CD4-positive, alpha-beta T cell treated with Interferon alpha-2 for 1 hour (primary cell): Measurements from ENCODE around the gene STX4.
A peak's percentile ranks its signal among the peaks of the same experiment; 100 is the strongest.

Source experiments
- DNase-seq, 2 donors: peaks; one replicate each; pipeline ENCODE4 v3.0.0-alpha.2; 2020 to 2022

Gene STX4

DNA sequence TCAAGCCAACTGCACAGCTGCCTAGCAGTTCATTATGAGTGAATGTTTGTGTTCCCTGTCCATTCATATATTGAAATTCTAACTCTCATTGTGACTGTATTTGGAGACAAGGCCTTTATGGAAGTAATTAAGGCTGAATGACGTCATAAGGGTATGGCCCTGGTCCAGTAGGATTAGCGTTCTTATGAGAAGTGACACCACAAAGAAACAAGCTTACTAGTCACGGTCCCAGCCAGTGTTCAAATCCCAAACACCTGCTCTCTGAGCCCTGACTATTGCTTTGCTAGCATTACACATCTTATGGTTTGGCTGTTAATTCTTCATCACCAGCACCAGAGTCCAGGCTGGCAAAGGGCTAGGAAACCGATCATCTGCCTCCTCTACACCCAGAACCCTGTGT lies 38.5 kb downstream of the STX4 start:
- DNase-seq, result no peak

DNA sequence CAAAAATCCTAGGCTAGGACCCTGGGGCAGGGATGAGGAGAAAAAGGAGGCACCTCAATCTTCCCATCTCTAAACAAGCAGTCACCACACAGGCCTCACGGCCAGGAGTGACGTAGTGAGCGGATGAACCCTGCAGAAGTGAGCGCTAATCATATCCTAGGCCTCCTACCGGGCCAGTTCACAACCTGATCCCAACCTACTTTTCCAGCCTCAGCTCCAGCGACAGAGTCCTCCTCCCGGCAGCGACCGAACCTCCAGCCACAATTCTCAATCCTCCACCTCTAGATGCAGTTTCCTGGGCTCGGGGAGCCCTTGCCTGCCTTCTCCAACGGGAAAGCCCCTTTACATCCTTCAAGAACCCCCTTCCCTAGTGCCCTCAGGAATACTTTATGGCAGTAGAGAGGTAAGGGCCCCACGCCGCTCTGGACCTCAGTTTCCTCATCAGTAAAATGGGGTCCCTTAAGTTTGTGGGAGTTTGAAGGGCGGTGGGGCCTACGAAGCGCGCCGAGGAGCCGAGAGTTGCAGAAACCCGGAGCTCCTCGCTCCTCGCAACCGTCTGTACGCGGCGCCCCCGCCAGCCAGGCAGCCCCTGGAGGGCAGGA lies 39.3 kb downstream of the STX4 start:
- DNase-seq, result peak in 1 of 2 donors; percentile 34

GRCh38 chr16:31073142-31073969 lies 40.0 kb downstream of the STX4 start:
- DNase-seq, result peak; percentile 77 to 88

DNA sequence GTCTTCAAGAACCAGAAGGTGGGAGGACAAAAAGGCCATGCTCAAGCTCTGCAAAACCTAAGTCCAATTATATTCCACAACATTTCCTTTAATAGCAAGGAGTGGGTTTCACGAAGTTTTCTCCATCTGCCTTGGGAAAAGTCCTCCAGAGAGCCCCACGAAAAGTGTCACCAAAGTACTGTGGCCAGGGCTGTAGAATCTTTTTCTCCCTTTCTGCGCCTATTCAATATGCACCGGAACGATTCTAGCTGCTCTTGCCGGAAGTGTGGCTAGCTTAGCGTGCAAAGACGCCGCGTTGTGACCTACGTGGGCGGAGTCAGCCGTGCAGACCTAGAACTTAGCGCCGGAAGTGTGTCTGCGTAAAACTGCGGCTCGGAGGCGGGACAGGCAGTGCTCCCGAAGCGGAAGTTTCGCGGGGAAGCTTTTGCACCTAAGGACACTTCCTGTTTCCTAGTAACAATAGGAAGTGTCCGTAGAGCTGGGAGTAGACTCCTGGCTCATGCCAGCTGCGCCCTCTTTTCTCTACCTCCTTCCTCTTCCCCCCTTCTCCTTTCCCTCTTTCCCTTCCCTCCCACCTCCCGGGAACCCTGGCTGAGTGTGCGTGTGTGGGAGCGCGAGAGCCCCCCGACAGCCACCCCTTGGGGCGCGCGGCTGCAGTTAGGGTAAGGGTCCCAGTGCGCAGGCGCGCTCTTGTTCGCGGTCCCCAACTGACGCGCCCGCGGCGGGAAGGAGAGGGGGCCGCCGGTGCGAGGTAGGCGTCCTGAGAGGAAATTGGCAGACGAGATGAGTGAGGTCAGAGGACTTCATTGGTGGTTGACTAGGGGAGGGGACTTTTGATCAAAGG lies 40.8 kb downstream of the STX4 start, which contains the start of the genes ZNF646 and ZNF668:
Gene ZNF646, plus strand, starts transcription at position 453 of the 844 bp plus-strand sequence. CDS start 1,903 bp downstream, outside the sequence.
Gene ZNF668, minus strand, starts transcription at position 271 of the 844 bp plus-strand sequence. CDS start 9,781 bp downstream, outside the sequence.
- DNase-seq, result peak; percentile 98 to 99

- no peak for DNase-seq
These were observed 41.4 kb downstream of the STX4 start for GRCh38 chr16:31074814-31075183.

DNA sequence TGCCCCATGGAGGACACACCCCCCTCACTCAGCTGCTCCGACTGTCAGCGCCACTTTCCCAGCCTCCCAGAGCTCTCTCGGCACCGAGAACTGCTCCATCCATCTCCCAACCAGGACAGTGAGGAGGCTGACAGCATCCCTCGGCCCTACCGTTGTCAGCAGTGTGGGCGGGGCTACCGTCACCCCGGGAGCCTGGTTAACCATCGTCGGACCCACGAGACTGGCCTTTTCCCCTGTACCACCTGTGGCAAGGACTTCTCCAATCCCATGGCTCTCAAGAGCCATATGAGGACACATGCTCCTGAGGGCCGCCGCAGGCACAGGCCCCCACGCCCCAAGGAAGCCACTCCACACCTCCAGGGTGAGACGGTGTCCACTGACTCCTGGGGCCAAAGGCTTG lies 43.0 kb downstream of the STX4 start:
- no peak for DNase-seq

DNA sequence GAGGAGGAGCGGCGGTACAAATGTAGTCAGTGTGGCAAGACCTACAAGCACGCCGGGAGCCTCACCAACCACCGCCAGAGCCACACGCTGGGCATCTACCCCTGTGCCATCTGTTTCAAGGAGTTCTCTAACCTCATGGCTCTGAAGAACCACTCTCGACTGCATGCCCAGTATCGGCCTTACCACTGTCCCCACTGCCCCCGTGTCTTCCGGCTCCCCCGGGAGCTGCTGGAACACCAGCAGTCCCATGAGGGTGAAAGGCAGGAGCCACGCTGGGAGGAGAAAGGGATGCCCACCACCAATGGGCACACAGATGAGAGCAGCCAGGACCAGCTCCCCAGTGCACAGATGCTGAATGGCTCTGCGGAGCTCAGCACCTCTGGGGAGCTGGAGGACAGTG lies 43.7 kb downstream of the STX4 start:
- no peak for DNase-seq

- no peak for DNase-seq
These were observed 44.4 kb downstream of the STX4 start for GRCh38 chr16:31077592-31078396.

- DNase-seq, result no peak
These were observed 45.4 kb downstream of the STX4 start for GRCh38 chr16:31078597-31079341.

GRCh38 chr16:31079342-31079944 lies 46.1 kb downstream of the STX4 start:
- no peak for DNase-seq

DNA sequence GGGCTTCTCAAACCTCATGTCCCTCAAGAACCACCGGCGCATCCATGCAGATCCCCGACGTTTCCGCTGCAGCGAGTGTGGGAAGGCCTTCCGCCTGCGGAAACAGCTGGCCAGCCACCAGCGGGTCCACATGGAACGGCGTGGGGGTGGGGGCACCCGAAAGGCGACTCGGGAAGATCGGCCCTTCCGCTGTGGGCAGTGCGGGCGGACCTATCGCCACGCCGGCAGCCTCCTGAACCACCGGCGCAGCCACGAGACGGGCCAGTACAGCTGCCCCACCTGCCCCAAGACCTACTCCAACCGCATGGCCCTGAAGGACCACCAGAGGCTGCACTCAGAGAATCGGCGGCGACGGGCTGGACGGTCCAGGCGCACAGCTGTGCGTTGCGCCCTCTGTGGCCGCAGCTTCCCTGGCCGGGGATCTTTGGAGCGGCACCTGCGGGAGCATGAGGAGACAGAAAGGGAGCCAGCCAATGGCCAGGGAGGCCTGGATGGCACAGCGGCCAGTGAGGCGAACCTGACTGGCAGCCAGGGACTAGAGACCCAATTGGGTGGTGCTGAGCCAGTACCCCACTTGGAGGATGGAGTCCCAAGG lies 46.8 kb downstream of the STX4 start:
- no peak for DNase-seq

DNA sequence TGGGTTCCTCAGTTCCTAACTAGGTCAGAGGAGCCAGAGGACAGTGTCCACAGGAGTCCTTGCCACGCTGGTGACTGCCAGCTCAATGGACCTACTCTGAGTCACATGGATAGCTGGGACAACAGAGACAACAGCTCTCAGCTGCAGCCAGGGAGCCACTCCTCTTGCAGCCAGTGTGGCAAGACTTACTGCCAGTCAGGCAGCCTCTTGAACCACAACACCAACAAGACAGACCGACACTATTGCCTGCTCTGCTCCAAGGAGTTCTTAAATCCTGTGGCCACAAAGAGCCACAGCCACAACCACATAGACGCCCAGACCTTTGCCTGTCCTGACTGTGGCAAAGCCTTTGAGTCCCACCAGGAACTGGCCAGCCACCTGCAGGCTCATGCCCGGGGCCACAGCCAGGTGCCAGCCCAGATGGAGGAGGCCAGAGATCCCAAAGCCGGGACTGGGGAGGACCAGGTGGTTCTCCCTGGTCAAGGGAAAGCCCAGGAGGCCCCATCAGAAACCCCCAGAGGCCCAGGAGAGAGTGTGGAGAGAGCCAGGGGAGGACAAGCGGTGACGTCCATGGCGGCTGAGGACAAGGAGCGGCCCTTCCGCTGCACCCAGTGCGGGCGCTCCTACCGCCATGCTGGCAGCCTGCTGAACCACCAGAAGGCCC lies 47.5 kb downstream of the STX4 start:
- DNase-seq, result no peak

GRCh38 chr16:31081428-31082351 lies 48.3 kb downstream of the STX4 start:
- no peak for DNase-seq

- DNase-seq, result no peak
These were observed 49.1 kb downstream of the STX4 start for GRCh38 chr16:31082368-31083045.

DNA sequence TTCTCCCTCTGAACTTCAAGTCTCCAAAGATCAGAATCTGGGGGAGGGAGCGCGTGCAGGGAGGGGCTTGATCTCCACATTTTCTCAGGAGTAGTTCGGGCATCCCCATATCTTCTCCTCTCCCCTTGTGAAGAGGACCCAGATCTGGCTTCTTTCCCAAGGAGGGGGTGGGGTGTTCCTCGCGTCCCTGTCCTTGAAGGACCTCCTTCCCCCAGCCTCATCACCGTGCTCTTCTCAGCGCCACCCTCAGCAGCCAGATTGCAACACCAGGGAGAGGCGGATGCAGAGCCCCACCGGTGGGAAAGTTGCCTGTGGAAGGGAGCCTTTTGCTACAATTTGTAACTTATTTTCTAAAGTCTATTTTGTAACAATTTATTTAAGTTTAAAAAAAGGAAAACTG lies 49.7 kb downstream of the STX4 start:
- DNase-seq, result no peak

GRCh38 chr16:31083556-31083955 lies 50.2 kb downstream of the STX4 start:
- DNase-seq, result no peak

DNA sequence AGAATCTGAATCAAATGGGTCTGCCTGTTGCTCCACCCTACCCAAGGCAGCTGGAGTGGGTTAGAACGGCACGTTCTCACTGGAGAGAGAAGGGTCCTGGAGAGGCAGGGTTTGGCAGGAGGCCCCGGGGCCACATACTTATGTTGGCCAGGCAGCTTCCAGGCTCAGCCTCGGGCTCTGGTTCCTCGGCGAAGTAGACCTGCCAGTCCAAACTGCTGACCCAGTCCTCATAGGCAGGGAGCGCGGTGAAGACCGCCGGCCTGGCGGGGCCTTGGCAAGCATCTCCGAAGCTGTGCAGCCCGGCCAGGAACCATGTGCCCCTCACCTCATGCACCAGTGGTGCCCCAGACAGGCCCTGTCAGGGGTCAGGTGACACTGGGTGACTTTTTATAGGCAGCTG lies 50.6 kb downstream of the STX4 start:
- DNase-seq, result no peak

DNA sequence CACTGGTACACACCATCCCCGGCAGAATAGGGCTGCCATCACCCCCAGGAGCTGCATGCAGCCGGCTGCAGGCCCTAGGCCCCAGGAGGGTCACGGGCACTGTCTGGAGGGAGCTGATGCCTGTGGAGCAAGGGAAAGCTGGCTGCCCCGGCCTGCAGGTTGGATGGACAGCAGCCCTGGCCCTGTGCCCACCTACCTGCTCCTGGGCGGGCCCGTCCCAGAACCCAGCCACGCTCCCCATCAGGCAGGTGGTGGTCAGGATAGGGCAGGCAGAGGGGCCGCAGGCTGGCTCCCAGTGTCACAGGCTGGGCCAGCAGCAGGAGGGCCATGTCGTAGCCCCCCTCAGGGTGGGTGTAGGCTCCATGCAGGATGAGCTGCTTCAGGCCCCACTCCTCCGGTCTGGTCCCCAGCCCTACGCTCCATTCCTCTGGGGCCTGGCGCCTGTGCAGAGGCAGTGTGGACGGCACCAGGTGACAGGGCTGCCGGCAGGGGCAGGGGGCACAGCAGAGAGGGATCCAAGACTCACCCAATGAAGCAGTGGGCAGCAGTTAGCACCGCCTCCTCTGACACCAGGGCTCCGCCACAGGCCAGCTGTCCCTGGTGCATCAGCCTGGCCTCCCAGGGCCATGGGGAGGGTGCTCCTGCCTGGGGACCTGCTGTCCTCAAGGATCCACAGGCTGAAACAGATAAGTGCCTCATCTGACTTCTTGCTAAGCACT lies 51.4 kb downstream of the STX4 start:
- DNase-seq, result no peak
